Esophagus squamous epithelium (tissue), 4 donors: Measurements from ENCODE around the gene VRK2.

Experiments used
- POLR2A ChIP-seq, 4 donors: fragments of 450-650 bp; IDR thresholded peaks; one replicate each; pipeline ENCODE4 v1.6.1; 2017; ENCODE audit warnings: antibody characterized with exemption in 4 of 4, mild to moderate bottlenecking in 4 of 4, moderate library complexity in 3 of 4
- TF ChIP-seq, protein P1 (sequence below), 6 experiments: fragments of 450-650 bp in 4 of 6; fragments of 200-600 bp in 2 of 6; sonication (generic) in 2 of 6; IDR thresholded peaks; one replicate each; pipeline ENCODE4 v1.5.1; 2016 to 2019; ENCODE audit warnings: antibody characterized with exemption in 6 of 6, mild to moderate bottlenecking in 4 of 6, moderate library complexity in 4 of 6

DNA sequence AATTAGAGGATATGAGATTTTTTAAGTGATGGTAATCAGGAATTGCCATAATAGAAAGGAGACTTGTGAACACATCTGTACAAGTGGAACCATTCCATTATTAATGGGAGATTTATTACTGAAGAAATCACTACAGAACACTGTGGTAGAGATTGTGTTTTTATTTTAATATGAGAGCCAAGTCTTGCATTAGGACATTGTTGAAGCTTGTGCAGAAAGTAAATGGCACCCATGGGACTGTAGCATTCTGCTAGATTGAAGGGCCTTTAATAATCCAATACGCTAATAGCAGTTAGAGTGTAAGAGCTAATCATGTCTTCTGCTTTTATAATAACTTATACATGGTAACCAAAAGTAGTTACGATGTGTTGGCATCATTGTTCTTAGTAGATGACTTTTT lies 83.6 kb downstream of the VRK2 start:
- TF ChIP-seq, protein P1, sequence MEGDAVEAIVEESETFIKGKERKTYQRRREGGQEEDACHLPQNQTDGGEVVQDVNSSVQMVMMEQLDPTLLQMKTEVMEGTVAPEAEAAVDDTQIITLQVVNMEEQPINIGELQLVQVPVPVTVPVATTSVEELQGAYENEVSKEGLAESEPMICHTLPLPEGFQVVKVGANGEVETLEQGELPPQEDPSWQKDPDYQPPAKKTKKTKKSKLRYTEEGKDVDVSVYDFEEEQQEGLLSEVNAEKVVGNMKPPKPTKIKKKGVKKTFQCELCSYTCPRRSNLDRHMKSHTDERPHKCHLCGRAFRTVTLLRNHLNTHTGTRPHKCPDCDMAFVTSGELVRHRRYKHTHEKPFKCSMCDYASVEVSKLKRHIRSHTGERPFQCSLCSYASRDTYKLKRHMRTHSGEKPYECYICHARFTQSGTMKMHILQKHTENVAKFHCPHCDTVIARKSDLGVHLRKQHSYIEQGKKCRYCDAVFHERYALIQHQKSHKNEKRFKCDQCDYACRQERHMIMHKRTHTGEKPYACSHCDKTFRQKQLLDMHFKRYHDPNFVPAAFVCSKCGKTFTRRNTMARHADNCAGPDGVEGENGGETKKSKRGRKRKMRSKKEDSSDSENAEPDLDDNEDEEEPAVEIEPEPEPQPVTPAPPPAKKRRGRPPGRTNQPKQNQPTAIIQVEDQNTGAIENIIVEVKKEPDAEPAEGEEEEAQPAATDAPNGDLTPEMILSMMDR (IDR thresholded peaks at IDR 0.05) = no peak
- no peak for TF ChIP-seq POLR2A (IDR thresholded peaks at IDR 0.05)
